ENCODE results near the gene RABL6.

DNA sequence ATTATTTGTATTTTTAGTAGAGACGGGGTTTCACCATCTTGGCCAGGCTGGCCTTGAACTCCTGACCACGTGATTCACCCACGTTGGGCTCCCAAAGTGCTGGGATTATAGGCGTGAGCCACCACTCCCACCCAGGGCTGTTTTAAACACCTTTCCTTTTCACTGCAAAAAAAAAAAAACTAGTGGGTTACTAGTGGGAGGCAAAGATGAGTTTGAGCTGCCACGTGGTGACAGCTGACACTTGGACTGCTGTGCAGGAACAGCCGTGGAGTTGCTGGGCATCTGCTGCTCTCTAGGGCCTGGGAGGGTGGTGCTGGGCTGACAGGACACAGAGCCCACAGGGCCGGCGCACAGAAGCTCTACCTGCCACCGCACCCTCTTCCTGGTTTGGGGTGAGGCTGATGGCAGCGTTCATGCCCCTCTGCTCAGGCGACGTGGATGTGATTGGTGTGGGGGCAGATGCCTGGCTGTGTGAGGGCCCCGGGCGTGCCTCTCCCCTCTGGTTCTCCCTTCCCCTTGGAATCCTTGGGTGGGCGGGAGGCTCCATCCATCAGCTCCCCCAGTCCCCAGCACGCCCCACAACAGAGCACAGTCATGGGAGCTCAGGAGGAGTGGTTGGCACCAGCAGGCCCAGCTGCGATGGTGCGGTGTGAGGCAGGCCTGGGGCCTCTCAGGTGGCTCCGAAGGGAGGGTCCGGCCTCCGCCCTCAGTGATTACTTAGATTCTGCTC is 16.9 kb downstream of the RABL6 start:
- TF ChIP-seq POLR2A (IDR thresholded peaks at IDR 0.05; ENCODE audit: low read length) (no peak), GATA1 (IDR thresholded peaks at IDR 0.05; ENCODE audit: low read depth, low read length) (no peak)

All from erythroblast (primary cell).